Mesothelial cell of epicardium (in vitro differentiated cells): ENCODE results near the gene PIN1. TPM values are rescaled to one million over a fixed set of nuclear protein-coding genes. Genes with fewer than 3 reads are reported as not detected.

Experiments used
- DNase-seq, 2 experiments: peaks; one replicate each; pipeline ENCODE4 v3.0.0; 2021; ENCODE audit warnings: low spot score in 2 of 2; ENCODE audit not compliant: unreplicated experiment in 2 of 2
- H3K27ac Mint-ChIP-seq: 2 replicates; pipeline ENCODE4 v1.8.0; 2021; ENCODE audit warnings: mixed read lengths
- H3K27me3 Mint-ChIP-seq: 2 replicates; pipeline ENCODE4 v1.8.0; 2021; ENCODE audit warnings: low read depth, mixed read lengths
- H3K36me3 Mint-ChIP-seq: 2 replicates; pipeline ENCODE4 v1.8.0; 2021; ENCODE audit warnings: mixed read lengths
- H3K4me1 Mint-ChIP-seq: 2 replicates; pipeline ENCODE4 v1.8.0; 2021; ENCODE audit warnings: mixed read lengths
- H3K4me3 Mint-ChIP-seq: 2 replicates; pipeline ENCODE4 v1.8.0; 2021; ENCODE audit warnings: mild to moderate bottlenecking, moderate library complexity, mixed read lengths
- H3K9me3 Mint-ChIP-seq: 2 replicates; pipeline ENCODE4 v1.8.0; 2021; ENCODE audit warnings: mixed read lengths
- total RNA-seq: library from RNA; stranded (reverse); gene quantifications from 3 replicates; pipeline ENCODE4 v1.2.1, GENCODE V29; 2021
- TF ChIP-seq, protein P1 (sequence below): fragments of 200-600 bp; sonication (generic); IDR thresholded peaks from one replicate; pipeline ENCODE4 v1.5.0; 2021; ENCODE audit warnings: antibody characterized with exemption; ENCODE audit not compliant: unreplicated experiment

Gene PIN1
- total RNA-seq, 1 donor from 2014 or later: 61.1 TPM

DNA sequence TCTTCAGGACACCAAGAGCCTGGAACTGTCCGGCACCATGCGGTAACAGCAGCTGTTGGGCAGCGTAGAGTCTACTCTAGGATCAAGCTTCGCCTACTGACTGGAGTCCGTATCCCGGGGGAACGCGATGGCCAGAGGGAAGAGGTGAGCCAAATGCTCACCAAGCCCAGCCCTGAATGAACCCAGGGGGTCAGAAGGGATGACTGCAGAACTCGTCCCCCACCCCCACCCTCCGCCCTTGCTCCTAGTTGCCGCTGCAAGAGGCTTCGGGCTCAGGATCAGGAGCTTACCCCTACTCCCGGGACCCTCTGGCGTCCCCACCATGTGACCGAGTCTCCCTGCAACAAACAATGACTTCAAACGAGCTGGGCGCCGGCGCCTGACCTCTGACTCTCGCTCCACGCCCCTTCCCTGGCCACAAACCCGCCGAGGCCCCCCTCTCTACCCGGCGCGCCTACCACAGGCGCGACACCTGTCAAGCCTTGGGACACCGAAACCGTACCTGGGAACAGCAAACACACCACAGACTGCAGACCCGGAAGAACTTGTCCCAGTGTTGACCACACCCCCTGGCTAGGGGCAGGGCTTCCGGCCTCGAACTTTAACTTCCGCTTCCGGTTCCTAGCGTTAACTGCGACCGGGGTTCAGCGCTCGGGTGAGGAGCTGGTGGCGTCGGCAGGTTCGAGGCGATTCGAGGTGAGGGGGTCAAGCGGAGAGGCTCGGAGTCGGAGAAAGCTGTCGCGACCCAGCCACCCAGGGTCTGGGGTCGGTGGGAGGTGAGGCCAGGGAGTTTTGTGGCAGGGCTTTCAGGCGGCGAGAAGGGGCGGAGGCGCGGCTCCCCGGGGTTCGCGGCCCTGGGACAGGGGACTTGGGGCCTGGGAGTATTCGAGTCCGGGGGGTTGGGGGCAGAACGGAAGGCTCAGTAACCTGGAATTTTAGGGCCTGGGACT is 7.6 kb upstream of the PIN1 start, which contains the start of gene UBL5:
Gene UBL5, plus strand, starts transcription at position 630 of the 950 bp plus-strand sequence. CDS start 420 bp downstream, outside the sequence.
- Mint-ChIP-seq H3K4me1 (peaks cover 24% of the 10 kb centered on the region), H3K4me3 (peak within 1 kb of the TSS; percentile 100), H3K27me3 (no peaks in the 10 kb centered on the region), H3K9me3 (no peaks in the 10 kb centered on the region), H3K36me3 (peaks cover 5% of the 10 kb centered on the region), H3K27ac (peak within 1 kb of the TSS; percentile 98)
- TF ChIP-seq, protein P1, sequence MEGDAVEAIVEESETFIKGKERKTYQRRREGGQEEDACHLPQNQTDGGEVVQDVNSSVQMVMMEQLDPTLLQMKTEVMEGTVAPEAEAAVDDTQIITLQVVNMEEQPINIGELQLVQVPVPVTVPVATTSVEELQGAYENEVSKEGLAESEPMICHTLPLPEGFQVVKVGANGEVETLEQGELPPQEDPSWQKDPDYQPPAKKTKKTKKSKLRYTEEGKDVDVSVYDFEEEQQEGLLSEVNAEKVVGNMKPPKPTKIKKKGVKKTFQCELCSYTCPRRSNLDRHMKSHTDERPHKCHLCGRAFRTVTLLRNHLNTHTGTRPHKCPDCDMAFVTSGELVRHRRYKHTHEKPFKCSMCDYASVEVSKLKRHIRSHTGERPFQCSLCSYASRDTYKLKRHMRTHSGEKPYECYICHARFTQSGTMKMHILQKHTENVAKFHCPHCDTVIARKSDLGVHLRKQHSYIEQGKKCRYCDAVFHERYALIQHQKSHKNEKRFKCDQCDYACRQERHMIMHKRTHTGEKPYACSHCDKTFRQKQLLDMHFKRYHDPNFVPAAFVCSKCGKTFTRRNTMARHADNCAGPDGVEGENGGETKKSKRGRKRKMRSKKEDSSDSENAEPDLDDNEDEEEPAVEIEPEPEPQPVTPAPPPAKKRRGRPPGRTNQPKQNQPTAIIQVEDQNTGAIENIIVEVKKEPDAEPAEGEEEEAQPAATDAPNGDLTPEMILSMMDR: no peak
- peak; percentile 61 to 82 for DNase-seq

DNA sequence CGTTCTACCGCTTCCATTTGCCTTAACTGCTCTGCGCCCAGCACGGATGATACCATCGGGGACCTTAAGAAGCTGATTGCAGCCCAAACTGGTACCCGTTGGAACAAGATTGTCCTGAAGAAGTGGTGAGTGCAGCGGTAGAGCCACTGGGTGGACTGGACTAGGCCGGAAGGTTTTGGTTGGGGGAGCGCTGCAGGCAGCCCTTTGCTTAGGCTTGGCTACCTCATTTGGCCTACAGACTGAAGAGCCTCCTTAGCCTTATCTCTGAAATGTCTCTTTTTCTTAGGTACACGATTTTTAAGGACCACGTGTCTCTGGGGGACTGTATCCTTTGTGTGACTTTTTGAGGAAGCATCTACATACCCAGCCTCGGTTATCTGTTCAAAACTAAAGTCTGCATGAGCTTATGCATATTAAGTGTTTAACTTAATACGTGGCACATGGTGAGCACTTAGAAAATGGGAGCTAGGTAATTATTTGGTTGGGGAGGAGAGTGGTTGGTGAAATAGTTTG is 6.5 kb upstream of the PIN1 start:
- TF ChIP-seq, protein P1: no peak

DNA sequence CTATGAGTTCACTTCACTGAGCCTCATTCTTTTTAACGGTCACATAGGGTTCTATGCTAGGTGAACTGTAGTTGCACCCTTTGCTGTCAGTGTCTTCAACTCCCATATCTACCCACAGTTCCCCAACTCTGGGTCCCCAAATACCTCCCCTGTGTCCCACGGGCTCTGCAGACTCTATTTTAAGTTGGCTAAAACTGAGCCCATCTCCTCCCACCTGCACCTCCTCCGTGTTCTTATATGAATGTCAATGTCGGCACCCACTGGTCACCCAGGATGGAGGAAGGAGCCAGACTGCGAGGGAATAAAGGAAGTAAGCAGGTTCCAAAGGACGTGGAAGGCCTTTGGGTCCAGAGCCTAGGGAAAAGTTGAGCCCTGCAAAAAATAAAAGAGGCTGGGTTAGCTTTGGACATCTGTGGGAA is 802 bp upstream of the PIN1 start:
- Mint-ChIP-seq H3K4me1 (peaks cover 14% of the 10 kb centered on the region), H3K4me3 (peak overlapping the region; percentile 77), H3K9me3 (no peaks in the 10 kb centered on the region), H3K27me3 (no peaks in the 10 kb centered on the region), H3K27ac (peak overlapping the region; percentile 78), H3K36me3 (peaks cover 9% of the 10 kb centered on the region)
- TF ChIP-seq, protein P1: no peak
- DNase-seq: no peak

More for the DNA sequence above, 6.5 kb upstream of the PIN1 start:
- H3K36me3 Mint-ChIP-seq: peaks cover 5% of the 10 kb centered on the region
- no peaks in the 10 kb centered on the region for H3K9me3 Mint-ChIP-seq
- H3K4me3 Mint-ChIP-seq: peak overlapping the region; percentile 100
- peaks cover 24% of the 10 kb centered on the region for H3K4me1 Mint-ChIP-seq
- no peaks in the 10 kb centered on the region for H3K27me3 Mint-ChIP-seq
- peak overlapping the region; percentile 98 for H3K27ac Mint-ChIP-seq
- no peak for DNase-seq

DNA sequence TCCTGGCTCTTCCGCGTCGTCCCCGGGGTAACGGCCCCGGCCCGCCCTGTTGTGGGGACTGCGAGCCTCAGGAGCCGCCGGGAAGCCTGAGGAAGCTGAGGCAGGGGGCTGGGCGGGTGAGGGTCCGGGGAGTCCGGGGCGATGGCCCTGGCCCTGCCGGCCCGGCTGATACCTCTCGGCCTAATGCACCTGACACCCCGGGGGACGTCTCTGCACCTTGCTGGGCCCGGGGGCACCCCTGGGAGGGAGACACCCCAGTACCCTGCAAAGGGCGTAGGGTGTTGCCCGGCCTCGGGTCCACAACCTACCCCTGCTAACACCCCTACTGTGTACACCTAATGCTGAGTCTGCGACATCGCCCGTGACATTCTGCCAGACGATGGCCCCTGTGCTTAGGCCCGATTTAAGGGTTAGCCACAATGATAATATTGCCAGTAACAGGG is 410 bp downstream of the PIN1 start:
- Mint-ChIP-seq H3K4me1 (peaks cover 16% of the 10 kb centered on the region), H3K36me3 (peaks cover 9% of the 10 kb centered on the region), H3K27ac (no peak overlapping the region), H3K9me3 (no peaks in the 10 kb centered on the region), H3K27me3 (no peaks in the 10 kb centered on the region), H3K4me3 (peak overlapping the region; percentile 81)
- TF ChIP-seq, protein P1: no peak
- no peak for DNase-seq

DNA sequence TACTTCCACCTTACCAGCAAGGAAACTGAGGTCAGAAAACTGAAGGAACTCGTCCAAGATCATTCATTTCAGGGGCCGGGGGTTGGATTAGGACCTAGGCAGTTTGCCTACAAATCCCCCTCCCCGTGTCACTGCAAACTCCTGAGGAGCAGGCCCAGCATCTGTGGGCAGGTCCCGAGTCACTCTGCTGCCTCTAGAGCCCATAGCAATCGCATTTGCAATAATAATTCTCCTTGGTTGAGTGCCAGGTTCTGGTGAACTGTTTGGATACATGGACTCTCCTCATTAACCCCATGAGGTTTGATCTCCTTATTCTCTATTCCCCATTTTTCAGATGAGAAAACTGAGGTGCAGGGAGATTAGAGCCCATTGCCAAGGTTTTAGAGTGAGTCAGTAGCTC is 903 bp downstream of the PIN1 start:
- DNase-seq: no peak
- TF ChIP-seq, protein P1: no peak
- Mint-ChIP-seq H3K4me3 (peak overlapping the region; percentile 81), H3K27me3 (no peaks in the 10 kb centered on the region), H3K4me1 (peaks cover 16% of the 10 kb centered on the region), H3K9me3 (no peaks in the 10 kb centered on the region), H3K36me3 (peaks cover 9% of the 10 kb centered on the region), H3K27ac (peak overlapping the region; percentile 82)
